HG02623 (cell line): ENCODE data around the gene C1orf210.

Experiments
- ATAC-seq: cut with Tn5 transposase; IDR thresholded peaks from one replicate; pipeline ENCODE4 v1.9.1; 2021; ENCODE audit warnings: moderate library complexity; ENCODE audit not compliant: unreplicated experiment

The C1orf210 gene

DNA sequence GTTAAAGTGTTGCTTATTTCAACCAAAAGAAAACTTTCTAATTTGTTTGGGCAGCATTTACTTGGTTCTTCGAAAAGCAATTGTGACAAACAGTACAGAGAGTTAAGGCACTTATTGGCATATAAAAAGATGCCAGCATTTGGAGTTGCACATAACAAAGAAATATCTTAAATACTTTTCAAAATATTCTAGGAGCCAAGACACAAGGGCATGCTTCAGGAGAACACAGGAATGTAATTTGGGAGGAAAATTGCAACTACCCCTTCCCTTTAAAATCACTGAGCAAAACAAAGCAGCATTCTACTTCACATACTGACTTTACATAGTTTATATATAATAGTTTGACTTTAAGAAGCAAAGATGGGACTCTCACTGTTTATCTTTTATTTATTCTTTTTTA is 10.8 kb upstream of the C1orf210 start:
- no peak for ATAC-seq

DNA sequence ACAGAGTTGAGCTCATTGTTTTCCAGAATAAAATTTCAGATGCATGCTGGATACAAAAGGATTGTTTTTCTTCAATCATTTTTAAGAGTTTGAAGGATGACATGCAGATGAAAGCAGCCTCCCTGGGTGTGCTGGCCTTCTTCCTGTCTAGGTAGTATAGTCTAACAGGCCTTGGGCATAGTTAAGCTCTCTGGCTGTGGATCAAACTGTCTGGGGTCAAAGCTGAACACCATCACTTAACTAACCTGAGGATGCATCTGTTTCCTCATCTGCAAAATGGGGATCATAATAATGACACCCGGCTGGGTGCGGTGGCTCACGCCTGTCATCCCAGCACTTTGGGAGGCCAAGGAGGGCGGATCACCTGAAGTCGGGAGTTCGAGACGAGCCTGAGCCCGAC is 9.4 kb upstream of the C1orf210 start:
- ATAC-seq = no peak

DNA sequence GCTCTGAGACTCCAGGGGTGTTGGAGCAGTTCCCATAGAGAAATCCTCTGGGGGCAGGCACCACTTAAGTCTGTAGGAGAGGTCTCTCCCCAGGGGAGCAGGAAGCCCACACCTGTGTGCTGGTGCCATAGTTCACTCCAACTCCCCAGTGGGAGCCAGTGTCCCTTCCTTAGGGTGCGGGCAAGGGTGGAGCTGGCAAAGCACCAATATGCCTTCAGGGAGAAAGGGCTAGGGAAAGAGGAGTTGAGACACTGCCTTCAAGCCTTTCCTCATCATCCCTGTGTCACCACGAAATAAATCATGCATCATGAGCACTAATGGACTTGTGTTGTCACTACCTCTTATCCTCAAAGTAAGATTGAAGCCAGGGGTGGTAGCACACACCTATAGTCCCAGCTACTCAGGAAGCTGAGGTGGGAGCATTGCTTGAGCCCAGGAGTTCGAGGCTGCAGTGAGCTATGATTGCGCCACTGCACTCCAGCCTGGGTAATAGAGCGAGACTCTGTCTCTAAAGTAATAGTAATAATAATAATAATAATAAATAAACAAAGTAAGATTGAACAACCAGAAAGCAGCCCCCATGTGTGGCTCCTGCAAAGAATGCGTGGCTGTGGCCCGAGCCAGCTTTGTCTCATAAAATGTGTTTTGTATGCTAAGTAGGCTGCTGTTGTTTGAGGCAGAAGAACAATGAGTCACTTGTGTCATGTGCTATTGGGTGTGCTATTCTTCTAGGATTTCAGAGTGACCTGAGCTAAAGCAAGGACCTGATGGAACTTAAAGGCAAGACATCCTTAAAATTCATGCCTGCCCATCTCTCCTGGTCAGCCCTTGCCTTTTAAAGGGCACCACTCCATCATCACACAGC is 8.7 kb upstream of the C1orf210 start:
- ATAC-seq = no peak

DNA sequence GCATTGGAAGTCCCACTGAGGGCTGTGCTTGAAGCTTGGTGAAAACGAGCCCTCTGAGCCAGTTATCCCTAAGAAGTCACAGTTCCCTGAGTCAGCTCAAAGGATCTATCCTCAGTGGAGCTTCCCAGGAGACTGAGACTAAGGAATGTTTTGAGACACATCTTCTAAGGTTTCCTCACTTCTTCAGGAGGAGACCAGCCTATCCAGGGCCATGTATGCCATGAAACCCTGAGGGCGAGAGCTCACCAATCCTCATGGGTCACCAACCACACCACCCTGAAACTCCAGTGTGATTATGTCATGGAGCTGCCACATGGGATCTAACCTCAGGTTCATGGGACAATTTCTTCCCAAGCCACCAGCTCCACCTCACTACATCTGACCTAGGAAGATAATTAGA is 7.8 kb upstream of the C1orf210 start:
- no peak for ATAC-seq

DNA sequence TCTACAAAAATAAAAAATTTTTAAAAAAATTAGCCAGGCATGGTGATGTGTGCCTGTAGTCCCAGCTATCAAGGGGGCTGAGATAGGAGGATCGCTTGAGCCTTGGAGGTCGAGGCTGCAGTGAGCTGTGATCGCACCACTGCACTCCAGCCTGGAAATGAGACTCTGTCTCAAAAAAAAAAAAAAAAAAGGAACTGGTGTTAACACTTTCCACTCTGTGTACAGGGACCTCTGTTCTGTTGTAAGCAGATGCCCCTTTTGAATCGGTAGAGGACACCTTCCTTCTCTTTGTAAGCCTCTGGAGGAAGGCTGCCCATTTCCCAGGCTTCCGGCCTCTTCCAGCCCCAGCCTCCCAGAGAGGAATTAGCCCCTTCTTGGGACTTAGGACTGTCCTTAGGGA is 7.3 kb upstream of the C1orf210 start:
- no peak for ATAC-seq

DNA sequence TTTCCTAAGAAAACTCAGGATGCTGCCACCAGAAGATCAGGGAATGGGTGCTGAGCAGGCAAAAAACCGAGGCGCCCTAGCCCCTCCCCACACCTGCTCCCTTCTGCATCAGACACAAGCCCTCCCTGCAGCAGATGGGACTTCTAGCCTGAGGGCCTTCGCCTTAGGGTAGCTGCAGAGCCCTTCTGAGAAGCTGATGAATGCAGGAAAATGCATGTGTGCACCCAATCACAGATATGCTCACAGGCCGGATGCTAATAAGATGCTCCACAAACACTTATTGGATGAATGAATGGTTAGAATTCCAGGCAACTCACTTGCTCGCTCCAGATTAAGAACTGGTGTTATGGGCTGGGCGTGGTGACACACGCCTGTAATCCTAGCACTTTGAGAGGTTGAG is 6.8 kb upstream of the C1orf210 start:
- no peak for ATAC-seq

DNA sequence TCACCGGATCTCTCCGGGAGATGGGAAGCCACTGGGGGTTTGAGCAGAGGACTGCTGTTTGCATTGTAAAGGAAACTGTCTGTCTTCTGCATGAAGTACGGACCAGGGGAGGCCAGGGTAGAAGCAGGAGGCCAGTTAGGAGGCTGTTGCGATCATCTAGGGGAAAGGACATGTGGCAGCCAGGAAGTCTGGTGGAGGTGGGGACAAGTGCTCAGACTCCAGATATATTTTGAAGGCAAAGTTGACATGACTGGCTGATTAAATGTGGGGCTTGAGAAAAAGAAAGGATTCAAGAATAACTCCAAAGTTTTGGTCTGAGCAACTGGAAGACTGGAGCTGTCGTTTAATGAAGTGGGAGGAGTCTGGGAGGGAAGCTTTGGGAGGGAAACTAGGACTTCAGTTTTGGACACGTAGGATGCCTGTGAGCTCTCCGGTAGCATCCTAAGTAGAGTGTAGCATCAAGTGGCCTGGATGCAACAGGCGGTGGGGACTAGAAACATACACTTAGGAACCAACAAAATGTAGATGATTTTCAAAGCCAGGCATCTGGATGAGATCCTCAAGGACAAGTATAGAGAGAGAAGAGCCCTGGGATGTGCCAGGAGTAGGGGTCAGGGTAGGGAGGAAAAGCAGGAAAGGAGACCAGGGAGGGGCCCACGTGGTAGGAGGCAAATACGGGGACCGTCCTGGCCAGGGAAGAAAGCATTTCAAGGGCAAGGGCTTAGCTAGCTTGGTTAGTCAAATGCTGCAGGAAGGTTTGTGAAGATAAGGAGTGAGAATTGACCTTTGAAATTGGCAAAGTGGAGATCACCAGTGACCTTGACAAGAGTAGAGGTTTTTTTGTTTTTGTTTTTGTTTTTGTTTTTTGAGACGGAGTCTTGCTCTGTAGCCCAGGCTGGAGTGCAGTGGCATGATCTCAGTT is 3.7 kb upstream of the C1orf210 start:
- no peak for ATAC-seq

DNA sequence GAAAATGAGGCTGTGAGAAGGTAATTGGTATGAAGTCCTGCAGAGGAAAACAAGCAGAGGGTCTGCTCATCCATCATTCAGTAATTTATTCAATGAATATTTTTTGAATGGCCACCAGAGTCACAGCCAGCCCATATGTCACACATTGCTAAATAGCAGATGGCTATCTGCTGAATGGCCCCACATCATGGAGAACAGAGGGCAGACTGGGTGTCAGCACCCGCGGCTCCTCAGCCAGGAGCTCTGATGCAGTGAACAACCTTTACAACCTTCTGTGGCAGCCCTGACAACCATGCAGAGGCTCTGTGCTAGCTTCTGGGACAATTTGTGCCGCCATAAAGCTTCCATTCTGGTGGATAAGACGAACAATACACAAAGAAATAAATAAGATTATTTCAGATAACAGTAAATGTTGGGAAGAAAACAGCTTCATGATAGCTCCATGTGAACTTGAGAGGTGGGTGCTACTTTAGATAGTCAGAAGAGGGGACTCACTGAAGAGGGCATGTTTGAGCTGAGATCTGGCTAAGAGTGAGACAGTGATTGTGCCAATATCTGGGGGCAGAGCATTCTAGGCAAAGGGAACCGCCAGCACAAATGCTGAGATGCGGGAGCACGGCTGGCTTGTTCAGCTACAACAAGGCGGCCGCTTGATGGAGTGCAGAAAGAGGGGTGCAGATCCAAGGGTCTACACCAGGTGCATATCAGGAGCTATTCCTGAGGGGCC is 2.8 kb upstream of the C1orf210 start:
- ATAC-seq = no peak

DNA sequence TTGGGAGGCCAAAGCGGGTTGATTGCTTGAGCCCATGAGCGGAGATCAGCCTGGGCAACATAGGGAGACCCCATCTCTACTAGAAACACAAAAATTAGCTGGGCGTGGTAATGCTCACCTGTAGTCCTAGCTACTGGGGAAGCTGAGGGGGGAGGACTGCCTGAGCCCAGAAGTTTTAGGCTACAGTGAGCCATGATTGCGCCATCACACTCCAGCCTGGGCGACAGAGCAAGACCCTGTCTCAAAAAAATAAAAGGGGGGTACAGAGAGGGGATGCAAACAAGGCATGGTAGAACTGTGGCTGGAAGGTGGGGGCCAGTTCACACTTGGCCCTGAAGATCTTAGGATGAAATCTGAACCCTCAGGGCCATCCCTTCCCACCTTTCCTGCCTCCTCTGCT is 1.2 kb upstream of the C1orf210 start:
- no peak for ATAC-seq

DNA sequence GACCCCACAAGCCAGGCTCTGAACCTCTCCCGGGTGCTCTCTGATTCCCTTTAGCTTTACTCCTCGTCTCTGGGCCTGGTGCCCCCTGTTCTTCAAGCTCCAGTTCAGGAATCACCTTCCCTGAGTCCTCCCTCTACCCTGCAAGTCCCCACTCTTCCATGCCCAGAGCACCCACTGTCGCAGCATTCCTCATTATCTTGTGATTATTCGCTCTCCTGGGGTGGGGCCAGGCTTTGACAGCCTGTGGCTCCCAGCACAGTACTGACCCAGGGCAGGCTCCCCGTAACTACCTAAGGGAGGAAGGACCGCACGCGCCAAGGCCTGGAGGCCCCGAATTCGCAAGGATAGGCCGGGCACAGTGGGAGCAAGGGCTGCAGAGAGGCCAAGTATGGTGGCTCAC is 734 bp upstream of the C1orf210 start:
- ATAC-seq = no peak

DNA sequence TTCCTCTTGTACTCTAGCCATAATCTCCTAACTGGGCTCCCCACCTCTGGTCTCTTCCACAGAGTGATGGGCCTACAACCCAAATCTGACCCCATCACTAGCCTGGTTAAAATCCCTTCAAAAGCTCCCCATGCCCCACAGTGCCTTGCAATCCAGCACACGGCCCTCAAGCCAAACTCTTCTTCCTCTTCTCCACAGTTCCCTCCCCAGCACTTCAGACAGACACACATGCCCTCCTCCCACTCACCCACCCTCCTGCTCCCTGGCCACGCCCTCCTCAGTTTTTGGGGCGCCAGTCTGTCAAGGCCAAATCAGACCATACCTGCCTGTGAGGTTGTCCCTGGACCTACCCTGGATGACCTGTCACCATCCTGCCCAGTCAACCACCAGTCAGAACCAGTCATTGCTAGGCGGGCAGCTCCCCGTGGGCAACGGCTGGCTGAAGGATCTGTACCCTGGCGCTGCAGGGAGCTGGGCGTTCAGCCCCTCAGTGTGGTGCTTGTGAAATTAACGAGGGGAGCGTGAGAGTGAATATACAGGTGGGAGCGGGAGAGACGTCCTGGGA is 753 bp downstream of the C1orf210 start:
- no peak for ATAC-seq

DNA sequence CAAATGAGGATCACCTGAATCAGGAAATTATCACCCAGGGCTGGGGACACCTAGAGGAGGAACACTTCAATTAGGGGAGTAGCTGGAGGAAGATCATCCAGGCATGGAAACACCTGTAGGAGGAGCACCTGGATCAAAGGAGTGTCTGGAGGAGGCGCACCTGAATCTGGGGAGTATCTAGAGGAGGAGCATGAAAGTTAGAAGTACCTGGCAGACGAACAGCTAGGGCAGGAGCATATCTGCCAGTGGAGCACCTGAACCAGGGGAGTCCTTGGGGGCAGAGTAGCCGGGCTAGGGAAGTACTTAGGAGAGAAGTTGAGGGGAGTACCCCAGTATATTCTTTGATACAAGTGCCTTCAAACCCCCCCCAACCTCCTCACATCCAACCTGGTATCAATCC is 1.3 kb downstream of the C1orf210 start:
- no peak for ATAC-seq

DNA sequence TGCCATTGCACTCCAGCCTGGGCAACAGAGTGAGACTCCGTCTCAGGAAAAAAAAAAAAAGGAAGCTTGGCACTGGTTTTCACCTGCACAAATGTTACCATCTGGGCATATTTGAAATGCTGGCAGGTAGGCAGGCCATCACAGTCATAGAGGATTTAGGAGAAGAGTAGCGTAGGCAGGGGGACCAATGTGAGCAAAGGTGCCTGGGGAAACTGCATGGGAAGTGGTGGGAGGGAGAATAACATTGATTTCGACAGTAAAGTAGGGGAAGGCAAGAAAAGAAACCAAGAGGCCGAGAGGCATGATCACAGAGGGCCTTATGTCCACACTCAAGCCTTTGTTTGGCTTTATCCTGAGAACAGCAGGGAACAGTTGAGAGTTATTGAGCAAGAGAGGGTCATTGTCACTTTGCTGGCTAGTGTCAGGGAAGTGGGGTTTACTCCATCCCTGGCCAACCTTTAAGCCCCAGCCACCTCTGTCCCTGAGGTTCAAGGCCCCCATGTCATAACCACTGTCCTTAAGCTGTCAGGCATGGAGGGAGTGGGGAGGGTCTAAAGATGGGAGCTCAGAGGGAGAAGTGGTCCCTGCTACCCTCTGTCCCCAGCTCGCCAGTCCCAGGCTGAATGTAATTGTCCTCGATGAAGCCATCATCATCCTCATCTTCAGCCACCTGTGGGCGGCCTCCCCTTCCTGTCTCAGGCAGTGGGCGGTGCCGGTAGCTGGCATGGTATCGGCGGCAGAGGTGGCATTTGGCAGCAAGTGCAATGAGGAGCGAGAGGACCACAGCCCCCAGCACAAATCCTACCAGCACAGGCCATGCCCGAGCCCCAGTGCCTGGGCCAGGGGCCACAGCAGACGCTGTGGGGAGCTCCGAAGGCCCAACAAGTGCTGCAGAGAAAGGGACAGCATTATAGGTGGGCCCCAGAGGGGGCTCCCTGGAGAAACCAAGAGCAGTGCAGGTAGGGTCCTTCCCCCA is 2.9 kb downstream of the C1orf210 start:
- no peak for ATAC-seq

DNA sequence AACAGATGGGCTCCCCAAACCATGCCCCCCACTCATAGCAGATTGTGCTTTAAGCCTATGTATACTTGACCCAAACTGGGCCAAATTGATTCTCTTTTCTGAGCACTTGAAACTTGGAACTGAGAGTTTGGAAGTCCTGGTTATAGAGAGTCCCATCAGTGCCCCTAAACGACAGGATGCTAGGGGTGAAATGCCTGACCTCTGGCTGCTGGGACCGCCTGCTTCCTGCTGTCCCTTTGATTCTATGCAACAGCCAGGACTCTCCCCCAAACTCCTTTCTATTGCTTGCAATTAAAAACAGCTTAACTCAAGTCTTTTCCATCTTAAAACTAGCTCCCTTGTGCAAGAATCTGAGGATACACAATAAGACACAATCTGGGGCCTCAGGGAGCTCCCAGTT is 4.7 kb downstream of the C1orf210 start:
- ATAC-seq = no peak

DNA sequence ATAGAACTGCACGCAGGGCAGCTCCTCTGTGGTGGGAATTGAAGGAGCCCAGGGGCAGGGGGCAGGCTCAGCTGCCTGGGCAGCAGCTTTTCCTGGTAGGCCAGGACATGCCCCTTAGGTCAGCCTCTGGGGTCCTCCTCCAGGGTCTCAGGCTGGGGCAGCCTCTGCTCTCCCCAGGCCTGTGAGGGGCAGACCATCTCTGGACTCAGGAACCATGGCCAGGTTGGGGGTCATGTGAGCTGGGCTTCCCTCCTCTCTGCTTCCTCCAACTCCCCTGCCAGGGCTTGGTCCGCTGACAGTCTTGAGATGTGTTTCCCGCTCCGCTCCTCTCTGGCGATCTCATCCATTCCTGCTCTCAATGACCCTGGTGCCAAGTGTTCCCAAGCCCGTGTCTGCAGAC is 5.7 kb downstream of the C1orf210 start:
- no peak for ATAC-seq

DNA sequence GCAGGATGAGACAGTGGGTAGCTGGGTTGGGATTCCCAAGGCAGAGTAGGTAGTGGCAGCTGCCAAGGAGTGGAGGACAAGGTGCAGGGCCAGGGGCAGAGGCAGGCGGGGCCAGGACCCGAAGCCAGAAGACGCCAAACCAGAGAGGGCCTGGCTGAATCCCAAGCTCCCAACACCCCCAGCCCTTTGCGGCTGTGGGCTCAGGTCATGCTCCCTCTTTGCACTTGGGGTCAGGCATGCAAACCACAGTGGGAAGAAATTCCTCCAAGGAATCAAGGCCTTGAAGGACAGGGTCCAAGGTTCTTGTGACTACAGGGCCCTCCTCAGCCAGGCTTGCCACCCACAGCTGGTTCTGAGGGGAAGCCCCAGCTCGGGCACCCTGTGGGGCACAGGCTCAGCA is 6.2 kb downstream of the C1orf210 start:
- no peak for ATAC-seq

DNA sequence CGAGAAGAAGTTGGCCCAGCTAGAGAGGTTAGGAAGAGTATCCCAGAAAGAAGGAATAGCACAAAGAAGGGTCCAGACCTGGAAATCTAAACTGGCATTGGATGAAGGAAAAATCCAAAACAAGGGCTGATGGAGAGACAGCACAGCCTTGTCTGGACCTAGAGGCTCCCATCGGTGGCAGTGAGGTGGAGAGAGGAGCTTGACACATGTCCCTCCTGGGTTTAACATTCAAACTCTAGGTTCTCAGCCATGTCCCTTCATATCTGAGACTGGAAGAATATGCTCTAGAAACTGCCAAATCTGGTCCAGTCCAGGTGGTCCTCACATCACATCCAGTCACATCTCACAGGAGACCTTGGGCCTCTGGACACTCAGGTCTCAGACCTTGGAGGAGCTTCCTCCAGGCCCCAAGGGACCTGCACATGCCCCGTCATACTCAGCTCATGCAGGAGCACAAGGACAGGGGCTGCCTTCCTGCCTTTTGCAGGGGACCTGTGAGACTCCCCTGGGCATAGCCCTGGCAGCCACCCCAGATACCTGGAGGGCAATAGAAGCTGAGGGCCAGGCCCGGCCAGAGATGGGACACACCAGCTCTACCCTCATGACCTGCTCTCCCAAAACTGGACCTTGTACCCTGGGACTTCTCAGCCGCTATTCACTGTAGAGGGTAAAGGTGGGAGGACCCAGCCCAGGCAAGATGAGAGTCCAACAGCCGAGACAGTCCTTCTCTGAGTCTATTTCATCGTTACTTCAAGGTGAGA is 8.1 kb downstream of the C1orf210 start:
- ATAC-seq = no peak

DNA sequence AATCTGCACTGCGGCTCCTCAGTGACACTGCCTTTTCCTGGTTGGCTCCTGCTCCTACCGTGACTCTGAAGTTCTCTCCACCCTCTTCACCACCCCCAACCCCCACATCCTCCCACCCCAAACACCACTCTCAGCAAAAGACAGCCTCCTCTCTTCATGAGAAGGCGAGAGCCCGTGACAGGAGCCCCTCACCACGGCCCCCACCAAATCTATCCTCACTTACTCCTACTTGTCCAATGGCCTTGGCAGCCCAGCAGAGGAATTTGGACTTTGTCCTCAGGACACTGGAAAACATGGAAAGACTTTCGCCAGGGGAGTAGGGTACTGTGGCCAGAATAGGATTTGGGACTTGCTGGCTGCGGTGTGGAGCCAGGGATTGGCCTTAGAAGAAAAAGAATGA is 8.7 kb downstream of the C1orf210 start:
- ATAC-seq = no peak
